GM06990 (cell line): ENCODE measurements around the gene MOSPD3.
A peak's percentile ranks its signal among the peaks of the same experiment; 100 is the strongest.
"Not testable (repeated sequence)": the region's sequence is repeated elsewhere in the genome, so short reads cannot be mapped to it uniquely, and the experiment has no call there.

Experiments used
- DNase-seq: peaks from one replicate; pipeline ENCODE4 v3.0.0-alpha.2; 2011; ENCODE audit not compliant: insufficient read length; ENCODE audit errors: extremely low read depth
- H3K27me3 ChIP-seq: replicated peaks from 2 replicates; pipeline ENCODE4 v1.6.0; 2011; ENCODE audit warnings: low read length; ENCODE audit not compliant: control insufficient read depth, insufficient read depth
- H3K36me3 ChIP-seq: 2 replicates; pipeline ENCODE4 v1.5.1; 2011; ENCODE audit warnings: low read length; ENCODE audit not compliant: control insufficient read depth, insufficient read depth
- H3K4me3 ChIP-seq: replicated peaks from 2 replicates; pipeline ENCODE4 v1.5.1; 2011; ENCODE audit warnings: low read depth, mild to moderate bottlenecking, control low read depth, low read length
- TF ChIP-seq, protein P1 (sequence below): IDR thresholded peaks from 2 replicates; pipeline ENCODE4 v1.5.1; 2011; ENCODE audit warnings: low read length, control low read depth, mild to moderate bottlenecking, inconsistent platforms; ENCODE audit not compliant: insufficient read depth, poor library complexity, severe bottlenecking

Gene MOSPD3

DNA sequence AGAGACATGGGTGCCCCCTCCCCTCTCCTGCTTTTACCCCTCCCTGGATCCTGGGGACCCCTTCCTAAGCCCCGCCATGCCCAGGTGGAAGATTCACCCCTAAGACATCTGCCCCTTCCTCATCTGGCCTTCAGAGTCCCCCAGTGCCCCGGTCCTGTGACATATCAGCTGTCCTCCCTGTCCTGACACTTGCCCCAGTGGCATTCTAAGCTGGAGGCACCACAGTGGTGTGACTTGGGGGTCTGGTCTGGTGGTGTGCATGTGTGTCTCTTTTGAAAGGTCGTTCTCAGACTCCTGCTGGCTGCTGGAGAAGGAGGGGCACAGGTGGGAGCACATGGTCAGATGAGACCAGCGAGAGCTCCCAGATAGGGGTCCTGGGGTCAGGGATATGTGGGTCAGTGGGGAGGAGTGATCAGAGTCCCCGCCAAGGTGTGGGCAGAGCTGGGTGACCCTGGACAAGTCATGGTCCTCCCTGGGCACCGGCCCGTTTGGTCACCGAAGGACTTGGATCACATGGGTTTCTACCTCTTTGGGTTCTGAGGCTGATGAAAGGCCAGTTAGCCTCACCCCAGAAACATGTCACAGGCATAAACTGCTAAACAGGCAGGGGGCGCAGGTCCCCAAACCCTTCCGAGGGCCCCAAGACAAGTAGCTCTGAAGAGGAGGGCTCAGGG is 29.7 kb downstream of the MOSPD3 start:
- H3K4me3 ChIP-seq: no peak overlapping the region
- H3K27me3 ChIP-seq: no peaks in the 10 kb centered on the region; the same call in none of the 2 replicates
- DNase-seq: no peak
- H3K36me3 ChIP-seq: no peaks in the 10 kb centered on the region
- TF ChIP-seq, protein P1, sequence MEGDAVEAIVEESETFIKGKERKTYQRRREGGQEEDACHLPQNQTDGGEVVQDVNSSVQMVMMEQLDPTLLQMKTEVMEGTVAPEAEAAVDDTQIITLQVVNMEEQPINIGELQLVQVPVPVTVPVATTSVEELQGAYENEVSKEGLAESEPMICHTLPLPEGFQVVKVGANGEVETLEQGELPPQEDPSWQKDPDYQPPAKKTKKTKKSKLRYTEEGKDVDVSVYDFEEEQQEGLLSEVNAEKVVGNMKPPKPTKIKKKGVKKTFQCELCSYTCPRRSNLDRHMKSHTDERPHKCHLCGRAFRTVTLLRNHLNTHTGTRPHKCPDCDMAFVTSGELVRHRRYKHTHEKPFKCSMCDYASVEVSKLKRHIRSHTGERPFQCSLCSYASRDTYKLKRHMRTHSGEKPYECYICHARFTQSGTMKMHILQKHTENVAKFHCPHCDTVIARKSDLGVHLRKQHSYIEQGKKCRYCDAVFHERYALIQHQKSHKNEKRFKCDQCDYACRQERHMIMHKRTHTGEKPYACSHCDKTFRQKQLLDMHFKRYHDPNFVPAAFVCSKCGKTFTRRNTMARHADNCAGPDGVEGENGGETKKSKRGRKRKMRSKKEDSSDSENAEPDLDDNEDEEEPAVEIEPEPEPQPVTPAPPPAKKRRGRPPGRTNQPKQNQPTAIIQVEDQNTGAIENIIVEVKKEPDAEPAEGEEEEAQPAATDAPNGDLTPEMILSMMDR: no peak

DNA sequence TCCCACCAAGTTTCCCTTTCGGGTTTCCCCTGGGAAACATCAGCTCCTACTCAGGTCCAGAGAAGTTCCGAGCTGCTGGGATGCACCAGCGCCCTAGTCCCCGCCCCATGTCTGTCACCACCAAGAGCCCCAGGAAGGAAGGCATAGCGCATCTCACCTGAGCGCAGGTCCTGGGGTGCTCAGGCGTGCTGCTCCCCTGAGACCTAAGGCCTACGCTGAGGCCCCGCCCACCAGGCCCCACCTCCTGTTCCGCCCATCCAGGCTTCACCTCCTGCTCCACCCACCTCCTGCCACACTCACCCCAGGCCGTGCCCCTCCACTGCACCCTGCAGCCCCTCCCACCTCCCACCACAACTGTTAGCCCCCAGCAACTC is 30.2 kb downstream of the MOSPD3 start:
- no peak overlapping the region for H3K4me3 ChIP-seq
- DNase-seq: peak; percentile 70
- TF ChIP-seq, protein P1: no peak

DNA sequence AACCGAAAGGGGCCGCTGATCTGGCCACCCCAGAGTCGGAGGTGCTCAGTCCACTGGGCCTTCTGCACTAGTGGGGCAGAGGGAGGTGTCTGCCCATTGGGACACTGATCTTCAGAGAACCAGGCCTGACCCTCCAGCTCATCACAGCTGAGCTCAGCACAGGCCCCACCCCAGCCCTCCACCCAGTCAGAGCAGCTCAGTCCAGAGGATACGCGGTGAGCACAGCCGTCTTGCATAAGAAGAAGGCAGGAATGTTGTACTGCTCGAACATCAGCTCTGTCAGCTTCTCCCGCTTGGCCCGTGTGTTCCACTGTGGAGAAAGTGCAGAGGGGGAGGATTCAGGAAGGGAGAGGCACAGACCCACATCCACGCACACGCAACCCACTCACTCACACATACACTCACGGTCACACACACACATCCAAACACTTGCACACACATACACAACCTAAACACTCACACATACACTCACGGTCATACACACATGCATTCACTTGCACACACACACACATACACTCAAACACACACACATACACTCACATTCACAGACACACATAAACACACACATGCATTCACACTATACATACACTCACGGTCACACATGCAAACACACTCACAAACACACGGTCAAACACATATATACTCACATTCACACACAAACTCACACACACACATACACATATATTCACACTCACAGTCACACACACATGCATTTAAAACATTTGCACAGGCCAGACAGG is 37.7 kb downstream of the MOSPD3 start:
- DNase-seq: no peak
- Histone ChIP-seq H3K27me3 (no peaks in the 10 kb centered on the region; the same call in none of the 2 replicates), H3K4me3 (no peak overlapping the region), H3K36me3 (no peaks in the 10 kb centered on the region)
- TF ChIP-seq, protein P1: no peak

More for the DNA sequence above, 30.2 kb downstream of the MOSPD3 start:
- H3K36me3 ChIP-seq: no peaks in the 10 kb centered on the region
- H3K27me3 ChIP-seq: no peaks in the 10 kb centered on the region; the same call in none of the 2 replicates

DNA sequence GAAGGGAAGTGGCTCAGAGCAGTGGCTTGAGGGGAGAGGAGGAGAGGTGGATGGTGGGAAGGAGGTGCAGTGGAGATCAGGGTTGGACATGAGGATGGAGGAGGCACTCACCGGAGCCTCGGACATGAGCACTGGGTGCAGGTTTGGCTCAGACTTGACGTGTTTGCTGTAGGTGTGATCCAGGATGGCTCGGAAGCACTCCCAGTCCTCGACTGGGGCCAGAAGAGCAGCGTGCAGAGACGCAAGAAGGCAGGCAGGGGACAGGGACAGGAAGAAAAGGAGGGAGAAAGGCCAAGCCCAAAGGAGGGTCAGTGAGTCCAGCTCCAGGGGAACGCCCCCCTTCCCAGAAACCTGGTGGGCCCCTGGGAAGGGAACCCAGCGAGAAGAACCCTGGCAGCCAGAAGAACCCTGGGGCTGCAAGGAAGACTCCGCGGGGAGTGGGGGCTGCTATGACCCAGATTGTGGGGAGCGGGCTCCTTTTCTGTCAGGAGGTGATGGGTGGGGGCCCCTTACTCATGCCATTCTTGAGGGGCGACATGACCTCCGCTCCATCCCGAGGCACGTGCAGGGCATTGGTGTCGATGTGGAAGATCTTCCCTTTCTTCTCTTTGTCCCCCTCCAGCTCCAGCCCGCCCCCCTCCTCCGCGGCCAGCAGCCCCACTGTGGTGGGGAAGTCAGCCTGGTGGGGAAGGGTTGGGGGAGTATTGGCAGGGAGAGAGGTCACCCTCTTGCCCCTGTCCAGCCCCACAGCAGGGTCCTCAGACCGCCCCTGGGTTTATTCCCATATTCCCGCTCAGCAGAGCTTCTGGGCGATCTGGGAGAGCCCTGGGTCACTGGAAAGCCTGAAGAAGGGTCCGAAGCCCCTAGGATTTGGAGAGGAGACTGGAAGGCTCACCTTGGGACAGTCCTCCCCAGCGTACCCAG is 42.8 kb downstream of the MOSPD3 start:
- no peaks in the 10 kb centered on the region for H3K36me3 ChIP-seq
- H3K27me3 ChIP-seq: no peaks in the 10 kb centered on the region; the same call in 1 of the 2 replicates
- H3K4me3 ChIP-seq: no peak overlapping the region
- no peak for DNase-seq
- TF ChIP-seq, protein P1: no peak

- H3K27me3 ChIP-seq: no peaks in the 10 kb centered on the region; the same call in 1 of the 2 replicates
- DNase-seq: no peak
- H3K4me3 ChIP-seq: no peak within 1 kb of the TSS
- TF ChIP-seq, protein P1: no peak
- no peaks in the 10 kb centered on the region for H3K36me3 ChIP-seq
Measured at GRCh38 chr7:100655908-100656674, 43.8 kb downstream of the MOSPD3 start, which contains the start of gene ACTL6B. ACTL6B (minus strand) TSS chr7:100656448; CDS start chr7:100656354, 94 bp downstream.

- not testable (repeated sequence) for H3K27me3 ChIP-seq, H3K36me3 ChIP-seq, H3K4me3 ChIP-seq, DNase-seq
Measured at GRCh38 chr7:100662194-100662776, 49.9 kb downstream of the MOSPD3 start.
